ENCODE measurements around the gene MAFG. TPM values are rescaled to one million over a fixed set of nuclear protein-coding genes. Genes with fewer than 3 reads are reported as not detected.
"Not testable (repeated sequence)": the region's sequence is repeated elsewhere in the genome, so short reads cannot be mapped to it uniquely, and the experiment has no call there.

MAFG gene
- polyA plus RNA-seq, 1 donor: 21.1 TPM

DNA sequence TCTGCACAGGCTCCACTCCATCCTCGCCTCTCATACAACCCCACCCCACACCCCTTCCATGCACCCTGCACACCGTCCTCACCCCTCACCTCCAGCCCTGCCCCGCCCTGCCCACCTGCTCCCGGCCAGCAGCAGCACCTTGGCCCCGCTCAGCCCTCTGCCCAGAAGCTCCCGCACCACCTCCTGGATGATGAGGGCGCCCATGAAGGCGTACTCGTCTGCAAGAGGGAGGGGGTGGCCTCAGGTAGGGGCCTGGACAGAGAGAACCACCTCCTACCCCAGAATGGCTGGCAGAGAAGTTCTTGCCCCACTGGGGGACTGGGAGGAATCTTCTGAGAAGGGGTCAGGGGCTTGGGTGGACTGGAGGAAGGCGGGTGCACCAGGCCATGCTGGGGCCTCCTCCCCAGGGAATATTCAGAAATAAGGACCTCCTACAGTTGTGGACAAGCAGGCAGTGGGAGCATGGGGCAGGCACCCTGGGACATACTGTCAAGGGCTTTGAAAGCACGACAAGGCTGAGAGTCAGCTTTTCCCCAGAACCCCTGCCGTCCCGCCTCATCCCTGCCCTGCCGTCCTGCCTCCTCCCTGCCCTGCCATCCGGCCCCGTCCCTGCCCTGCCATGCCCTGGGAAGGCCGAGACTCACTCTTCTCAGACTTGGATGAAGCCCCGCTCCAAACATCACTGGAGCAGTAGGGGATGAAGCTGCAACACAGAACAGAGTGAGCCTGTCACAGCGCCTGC, 30.3 kb upstream of the MAFG start:
- peaks cover 5% of the 10 kb centered on the region for H3K4me1 ChIP-seq (ENCODE audit: control insufficient read depth, insufficient read depth, low read length)
- peaks cover 8% of the 10 kb centered on the region for H3K9me3 ChIP-seq (ENCODE audit: control insufficient read depth, low read depth, low read length)
- H3K36me3 ChIP-seq (ENCODE audit: control insufficient read depth, insufficient read depth, low read length): no peaks in the 10 kb centered on the region
- WGBS (ENCODE audit: insufficient coverage, low lambda C conversion rate): no CpG with 5 or more reads among the region's 19 CpGs
- H3K4me3 ChIP-seq (ENCODE audit: low read length): no peak overlapping the region
- H3K27ac ChIP-seq (ENCODE audit: low read length): no peak overlapping the region
- H3K27me3 ChIP-seq (ENCODE audit: control insufficient read depth, insufficient read depth, low read length): peaks cover 48% of the 10 kb centered on the region
- DNase-seq: no peak

DNA sequence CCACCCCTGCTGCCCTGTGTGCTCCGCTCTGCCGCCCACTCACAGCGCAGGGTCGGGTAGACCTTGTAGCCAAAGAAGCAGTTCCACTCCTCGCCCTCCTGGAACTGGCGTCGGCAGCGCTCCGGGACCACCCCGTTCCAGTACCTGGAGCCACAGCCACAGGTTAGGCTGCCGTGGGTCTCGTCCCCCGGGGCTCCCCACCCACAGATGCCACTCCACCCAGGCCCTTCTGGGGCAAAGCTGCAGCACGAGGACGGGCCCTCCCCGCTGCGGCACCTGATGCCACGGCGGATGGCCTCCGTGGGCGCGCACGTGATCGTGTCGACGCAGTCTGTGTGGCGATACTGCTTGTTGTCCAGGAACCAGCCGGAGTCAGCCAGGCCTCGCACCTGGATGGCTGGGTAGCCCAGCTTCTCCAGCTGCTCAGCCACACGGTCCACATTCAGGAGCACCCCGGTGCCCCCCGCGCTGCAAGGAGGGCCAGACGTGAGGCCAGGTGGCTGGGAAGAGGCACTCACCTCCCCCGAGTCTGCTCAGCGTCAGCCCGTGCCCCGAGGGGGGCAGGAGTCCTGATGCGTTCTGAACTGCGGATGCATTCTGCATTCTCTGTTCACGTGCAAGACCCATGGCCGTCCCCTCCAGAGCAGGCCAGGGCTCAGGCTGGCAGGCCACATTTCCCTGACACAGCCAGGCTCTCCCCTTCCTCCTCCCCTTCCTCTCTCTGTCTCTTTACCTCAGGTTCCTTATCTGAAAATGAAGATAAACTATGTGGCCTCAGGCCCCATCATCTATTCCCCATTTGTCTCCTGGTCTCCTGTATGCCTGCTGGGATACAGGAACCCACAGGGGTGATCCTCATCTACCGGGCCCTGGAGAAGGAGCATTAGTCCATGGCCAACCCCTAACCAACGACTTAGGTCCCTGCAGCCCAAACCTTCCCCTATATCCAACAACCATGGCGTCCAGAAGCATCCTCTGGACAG, 29.4 kb upstream of the MAFG start:
- H3K4me3 ChIP-seq (ENCODE audit: low read length): no peak overlapping the region
- peaks cover 40% of the 10 kb centered on the region for H3K27me3 ChIP-seq (ENCODE audit: control insufficient read depth, insufficient read depth, low read length)
- peaks cover 5% of the 10 kb centered on the region for H3K4me1 ChIP-seq (ENCODE audit: control insufficient read depth, insufficient read depth, low read length)
- no peaks in the 10 kb centered on the region for H3K36me3 ChIP-seq (ENCODE audit: control insufficient read depth, insufficient read depth, low read length)
- WGBS (ENCODE audit: insufficient coverage, low lambda C conversion rate): no CpG with 5 or more reads among the region's 45 CpGs
- DNase-seq: no peak
- H3K27ac ChIP-seq (ENCODE audit: low read length): no peak overlapping the region
- H3K9me3 ChIP-seq (ENCODE audit: control insufficient read depth, low read depth, low read length): peaks cover 6% of the 10 kb centered on the region

DNA sequence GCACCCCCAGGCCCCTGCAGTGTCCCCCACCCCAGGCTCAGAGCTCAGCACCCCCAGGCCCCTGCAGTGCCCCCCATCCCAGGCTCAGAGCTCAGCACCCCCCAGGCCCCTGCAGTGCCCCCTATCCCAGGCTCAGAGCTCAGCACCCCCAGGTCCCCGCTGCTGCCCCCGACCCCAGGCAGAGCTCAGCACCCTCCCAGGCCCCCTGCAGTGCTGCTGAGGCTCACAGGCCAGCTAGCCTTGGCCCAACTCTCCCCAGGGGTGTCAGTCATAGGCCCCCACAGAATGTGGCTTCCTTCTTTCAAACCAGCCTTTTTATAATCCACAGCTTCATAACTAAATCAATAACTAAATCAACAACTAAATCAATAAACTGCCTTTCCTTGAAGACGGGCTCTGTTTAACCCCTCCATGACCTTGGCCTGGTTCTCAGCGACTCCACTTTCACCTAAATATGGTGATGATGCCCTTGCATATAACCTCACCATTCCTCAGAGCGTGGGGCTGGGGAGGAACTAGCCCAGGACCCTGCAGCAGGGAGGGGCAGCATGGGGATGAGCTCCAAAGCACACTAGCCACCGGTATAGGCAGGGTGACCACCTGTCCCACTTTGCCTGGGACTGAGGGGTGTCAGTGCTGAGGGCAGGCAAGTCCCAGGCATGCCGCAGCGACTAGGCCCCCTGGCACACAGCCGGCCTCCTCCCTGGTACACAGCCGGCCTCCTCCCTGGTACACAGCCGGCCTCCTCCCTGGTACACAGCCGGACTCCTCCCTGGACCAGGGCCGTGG, 28.4 kb upstream of the MAFG start:
- WGBS (ENCODE audit: insufficient coverage, low lambda C conversion rate): no CpG with 5 or more reads among the region's 13 CpGs
- H3K27ac ChIP-seq (ENCODE audit: low read length): no peak overlapping the region
- H3K4me3 ChIP-seq (ENCODE audit: low read length): no peak overlapping the region
- H3K9me3 ChIP-seq (ENCODE audit: control insufficient read depth, low read depth, low read length): peaks cover 6% of the 10 kb centered on the region
- peaks cover 35% of the 10 kb centered on the region for H3K27me3 ChIP-seq (ENCODE audit: control insufficient read depth, insufficient read depth, low read length)
- H3K4me1 ChIP-seq (ENCODE audit: control insufficient read depth, insufficient read depth, low read length): peaks cover 5% of the 10 kb centered on the region
- H3K36me3 ChIP-seq (ENCODE audit: control insufficient read depth, insufficient read depth, low read length): no peaks in the 10 kb centered on the region
- DNase-seq: no peak

DNA sequence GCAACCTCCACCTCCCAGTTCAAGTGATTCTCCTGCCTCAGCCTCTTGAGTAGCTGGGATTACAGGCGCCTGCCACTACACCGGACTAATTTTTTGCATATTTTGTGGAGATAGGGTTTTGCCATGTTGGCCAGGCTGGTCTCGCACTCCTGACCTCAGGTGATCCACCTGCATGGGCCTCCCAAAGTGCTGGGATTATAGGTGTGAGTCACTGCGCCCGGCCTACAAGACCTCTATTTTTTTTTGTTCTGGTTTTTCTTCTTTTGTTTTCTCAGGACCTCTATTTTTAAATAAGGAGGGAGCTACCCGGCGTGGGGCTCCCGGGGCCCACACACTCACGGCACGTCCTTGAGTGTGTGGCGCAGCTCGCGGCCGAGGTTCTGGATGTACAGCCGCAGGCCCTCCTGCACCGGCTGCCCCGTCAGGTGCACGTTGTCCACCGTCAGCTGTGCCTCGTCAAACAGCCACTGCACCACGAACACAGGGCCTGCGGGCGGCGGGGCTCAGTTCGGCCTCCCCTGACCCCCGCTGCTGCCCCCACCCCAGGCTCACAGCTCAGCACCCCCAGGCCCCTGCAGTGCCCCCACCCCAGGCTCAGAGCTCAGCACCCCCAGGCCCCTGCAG, 27.6 kb upstream of the MAFG start:
- Histone ChIP-seq H3K36me3 (ENCODE audit: control insufficient read depth, insufficient read depth, low read length) (no peaks in the 10 kb centered on the region), H3K4me1 (ENCODE audit: control insufficient read depth, insufficient read depth, low read length) (peaks cover 5% of the 10 kb centered on the region), H3K4me3 (ENCODE audit: low read length) (no peak overlapping the region), H3K27me3 (ENCODE audit: control insufficient read depth, insufficient read depth, low read length) (peaks cover 31% of the 10 kb centered on the region), H3K27ac (ENCODE audit: low read length) (no peak overlapping the region), H3K9me3 (ENCODE audit: control insufficient read depth, low read depth, low read length) (peaks cover 6% of the 10 kb centered on the region)
- no peak for DNase-seq
- WGBS (ENCODE audit: insufficient coverage, low lambda C conversion rate): no CpG with 5 or more reads among the region's 26 CpGs

GRCh38 chr17:81954131-81955057, 26.9 kb upstream of the MAFG start:
- no peak overlapping the region for H3K27ac ChIP-seq (ENCODE audit: low read length)
- H3K4me1 ChIP-seq (ENCODE audit: control insufficient read depth, insufficient read depth, low read length): peaks cover 5% of the 10 kb centered on the region
- H3K27me3 ChIP-seq (ENCODE audit: control insufficient read depth, insufficient read depth, low read length): peaks cover 26% of the 10 kb centered on the region
- DNase-seq: no peak
- no peak overlapping the region for H3K4me3 ChIP-seq (ENCODE audit: low read length)
- no peaks in the 10 kb centered on the region for H3K36me3 ChIP-seq (ENCODE audit: control insufficient read depth, insufficient read depth, low read length)
- peaks cover 5% of the 10 kb centered on the region for H3K9me3 ChIP-seq (ENCODE audit: control insufficient read depth, low read depth, low read length)
- WGBS (ENCODE audit: insufficient coverage, low lambda C conversion rate): 100% methylated on average over 2 of the region's 19 CpGs

- not testable (repeated sequence) for H3K4me3 ChIP-seq (ENCODE audit: low read length); DNase-seq; H3K9me3 ChIP-seq (ENCODE audit: control insufficient read depth, low read depth, low read length); H3K36me3 ChIP-seq (ENCODE audit: control insufficient read depth, insufficient read depth, low read length); H3K4me1 ChIP-seq (ENCODE audit: control insufficient read depth, insufficient read depth, low read length); H3K27ac ChIP-seq (ENCODE audit: low read length)
- no CpG with 5 or more reads among the region's 5 CpGs for WGBS (ENCODE audit: insufficient coverage, low lambda C conversion rate)
- peaks cover 17% of the 10 kb centered on the region for H3K27me3 ChIP-seq (ENCODE audit: control insufficient read depth, insufficient read depth, low read length)
These were observed 25.9 kb upstream of the MAFG start for GRCh38 chr17:81953443-81953842.

DNA sequence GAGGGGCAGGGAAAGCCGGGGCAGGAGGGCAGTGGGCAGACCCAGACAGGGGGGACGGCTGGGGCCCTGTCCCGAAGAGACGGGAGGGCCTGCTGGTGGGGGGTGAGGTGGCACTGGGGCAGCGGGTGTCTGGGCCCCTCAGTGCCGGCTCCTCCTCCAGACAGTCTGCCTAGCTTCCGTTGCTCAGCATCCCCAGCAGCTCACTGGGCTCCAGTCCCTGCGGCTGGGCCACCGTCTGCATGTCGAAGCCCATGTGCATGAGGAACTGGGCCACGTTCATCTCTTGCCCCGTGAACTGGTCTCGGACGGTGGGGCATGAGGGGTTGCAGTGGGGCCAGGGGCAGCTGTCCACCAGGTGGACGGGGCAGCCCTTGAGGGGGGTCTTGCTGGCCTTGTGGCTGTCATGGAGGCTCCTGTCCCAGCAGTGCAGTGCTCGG, 25.3 kb upstream of the MAFG start:
- H3K4me3 ChIP-seq (ENCODE audit: low read length): no peak overlapping the region
- H3K27ac ChIP-seq (ENCODE audit: low read length): no peak overlapping the region
- H3K4me1 ChIP-seq (ENCODE audit: control insufficient read depth, insufficient read depth, low read length): no peaks in the 10 kb centered on the region
- peaks cover 10% of the 10 kb centered on the region for H3K27me3 ChIP-seq (ENCODE audit: control insufficient read depth, insufficient read depth, low read length)
- no CpG with 5 or more reads among the region's 16 CpGs for WGBS (ENCODE audit: insufficient coverage, low lambda C conversion rate)
- no peaks in the 10 kb centered on the region for H3K36me3 ChIP-seq (ENCODE audit: control insufficient read depth, insufficient read depth, low read length)
- H3K9me3 ChIP-seq (ENCODE audit: control insufficient read depth, low read depth, low read length): no peaks in the 10 kb centered on the region
- no peak for DNase-seq

DNA sequence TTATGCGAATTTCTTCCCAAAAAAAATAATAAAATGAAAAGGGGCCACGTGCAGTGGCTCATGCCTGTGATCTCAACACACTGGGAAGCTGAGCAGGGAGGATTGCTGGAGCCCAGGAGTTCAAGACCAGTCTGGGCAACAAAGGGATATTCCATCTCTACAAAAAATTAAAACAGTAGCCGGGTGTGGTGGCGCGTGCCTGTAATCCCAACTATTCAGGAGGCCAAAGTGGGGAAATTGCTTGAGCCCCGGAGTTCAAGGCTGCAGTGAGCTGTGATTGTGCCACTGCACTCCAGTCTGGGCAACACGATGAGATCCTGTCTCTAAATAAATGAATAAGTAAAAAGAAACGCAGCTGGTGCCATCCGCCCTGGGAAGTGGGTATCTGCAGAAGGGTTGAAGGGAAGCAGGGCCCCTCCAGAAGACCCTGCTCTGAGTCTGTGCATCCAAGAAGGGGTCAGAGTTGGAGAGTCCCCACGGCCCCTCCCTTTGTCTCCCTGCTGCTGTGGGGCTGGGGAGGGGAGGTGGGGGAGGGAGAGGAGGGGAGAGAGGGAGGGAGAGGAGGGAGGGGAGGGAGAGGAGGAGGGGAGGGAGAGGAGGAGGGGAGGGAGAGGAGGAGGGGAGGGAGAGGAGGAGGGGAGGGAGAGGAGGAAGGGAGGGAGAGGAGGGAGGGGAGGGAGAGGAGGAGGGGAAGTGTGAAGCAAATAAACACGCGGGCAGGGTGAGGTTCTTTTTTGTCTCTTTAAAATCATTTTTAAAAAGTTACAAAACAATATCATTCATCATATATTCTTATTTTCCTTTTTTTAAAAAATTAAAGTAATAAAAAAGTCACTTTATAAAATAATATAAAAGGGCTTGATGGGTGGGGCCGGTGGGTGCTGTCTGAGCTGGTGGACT, 24.5 kb upstream of the MAFG start:
- H3K4me3 ChIP-seq (ENCODE audit: low read length): no peak overlapping the region
- no peaks in the 10 kb centered on the region for H3K9me3 ChIP-seq (ENCODE audit: control insufficient read depth, low read depth, low read length)
- 59% methylated on average over 5 of the region's 13 CpGs for WGBS (ENCODE audit: insufficient coverage, low lambda C conversion rate)
- no peaks in the 10 kb centered on the region for H3K36me3 ChIP-seq (ENCODE audit: control insufficient read depth, insufficient read depth, low read length)
- DNase-seq: no peak
- peaks cover 5% of the 10 kb centered on the region for H3K27me3 ChIP-seq (ENCODE audit: control insufficient read depth, insufficient read depth, low read length)
- no peak overlapping the region for H3K27ac ChIP-seq (ENCODE audit: low read length)
- H3K4me1 ChIP-seq (ENCODE audit: control insufficient read depth, insufficient read depth, low read length): no peaks in the 10 kb centered on the region
